MM.1S (cell line): Measurements from ENCODE around the gene HKDC1.

ENCODE experiments used
- CTCF ChIP-seq: fragments of 300-600 bp; sonication (generic); IDR thresholded peaks from 2 replicates; pipeline ENCODE4 v1.5.1; 2016; ENCODE audit warnings: antibody characterized with exemption, low read length, mixed read lengths
- EZH2 ChIP-seq: fragments of 300-600 bp; sonication (generic); optimal IDR thresholded peaks from 2 replicates; pipeline ENCODE3; 2017; ENCODE audit warnings: low read depth, mild to moderate bottlenecking, antibody characterized with exemption, low read length, mixed read lengths
- EZH2phosphoT487 ChIP-seq: fragments of 300-600 bp; sonication (generic); IDR thresholded peaks from 2 replicates; pipeline ENCODE4 v1.6.1; 2018; ENCODE audit warnings: antibody characterized with exemption, low read length

DNA sequence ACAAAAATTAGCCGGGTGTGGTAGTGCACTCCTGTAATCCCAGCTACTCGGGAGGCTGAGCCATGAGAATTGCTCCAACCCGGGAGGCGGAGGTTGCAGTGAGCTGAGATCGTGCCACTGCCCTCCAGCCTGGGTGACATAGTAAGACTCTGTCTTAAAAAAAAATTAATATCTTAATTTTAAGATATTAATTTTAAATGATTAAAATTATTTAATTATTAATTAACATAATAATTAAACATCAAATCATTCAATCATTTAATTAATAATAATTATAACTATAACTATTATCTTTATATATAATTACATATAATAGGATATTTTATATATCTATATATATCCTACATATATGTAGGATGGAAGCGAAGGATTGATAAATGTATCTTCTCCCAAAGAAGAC, 56.4 kb downstream of the HKDC1 start:
- no peak for TF ChIP-seq CTCF
- TF ChIP-seq EZH2: no peak
- TF ChIP-seq EZH2phosphoT487: no peak
